Thoracic aorta (tissue), 2 donors: ENCODE measurements around the gene TNFRSF6B. TPM values are rescaled to one million over a fixed set of nuclear protein-coding genes. Genes with fewer than 3 reads are reported as not detected.

Source experiments
- ATAC-seq: fragments of 150-250 bp; one replicate; pipeline ENCODE4 v1.8.0; 2017; ENCODE audit warnings: low read depth; ENCODE audit not compliant: insufficient number of reproducible peaks, low FRiP score
- DNase-seq: peaks from one replicate; pipeline ENCODE4 v3.0.0-alpha.2; 2020; ENCODE audit warnings: low spot score
- H3K27ac ChIP-seq, 2 donors: fragments of 200-600 bp; sonication (generic); 1 replicate in 1 of 2; 2 replicates in 1 of 2; pipeline ENCODE4 v1.5.1; 2016; ENCODE audit warnings: mild to moderate bottlenecking in 2 of 2, moderate library complexity in 2 of 2
- H3K27me3 ChIP-seq: fragments of 200-600 bp; sonication (generic); replicated peaks from 2 replicates; pipeline ENCODE4 v1.6.0; 2016; ENCODE audit warnings: mild to moderate bottlenecking; ENCODE audit not compliant: insufficient read depth
- H3K36me3 ChIP-seq: fragments of 200-600 bp; sonication (generic); one replicate; pipeline ENCODE4 v1.5.1; 2016
- H3K4me1 ChIP-seq, 2 donors: fragments of 200-600 bp; sonication (generic); 1 replicate in 1 of 2; 2 replicates in 1 of 2; pipeline versions ENCODE4 v1.5.1 to v1.6.0; 2016; ENCODE audit warnings: low read depth in 2 of 2, mild to moderate bottlenecking in 1 of 2; ENCODE audit not compliant: control insufficient read depth in 1 of 2
- H3K4me3 ChIP-seq: fragments of 200-600 bp; sonication (generic); 2 replicates; pipeline ENCODE4 v1.5.1; 2016; ENCODE audit warnings: mild to moderate bottlenecking
- H3K9me3 ChIP-seq: fragments of 200-600 bp; sonication (generic); 2 replicates; pipeline ENCODE4 v1.5.1; 2016
- CTCF ChIP-seq: fragments of 200-600 bp; sonication (generic); IDR thresholded peaks from one replicate; pipeline ENCODE4 v1.5.1; 2019; ENCODE audit warnings: antibody characterized with exemption
- total RNA-seq, 2 donors: library from RNA; depleted of rRNA; stranded (reverse); fragments of >200 nt; gene quantifications; one replicate each; pipeline versions ENCODE4 v1.1.0 to v1.2.3, GENCODE V29; 2016

Gene TNFRSF6B
- total RNA-seq, 2 donors from 2014 or later = 32.9 to 98.9 TPM

- DNase-seq (no peak), ATAC-seq (no peak)
- TF ChIP-seq CTCF = no peak
Measured at GRCh38 chr20:63734946-63735858, 38.8 kb downstream of the TNFRSF6B start.

GRCh38 chr20:63735859-63736718 is 39.6 kb downstream of the TNFRSF6B start, which contains the start of gene LIME1:
TSS of gene LIME1 (plus strand) at chr20:63736664. CDS start at chr20:63737550, 886 bp downstream.
- ATAC-seq (no peak), DNase-seq (no peak)
- Histone ChIP-seq H3K9me3 (no peaks in the 10 kb centered on the region), H3K36me3 (peaks cover 29% of the 10 kb centered on the region), H3K4me1 (peaks cover 9 to 15% of the 10 kb centered on the region in 2 donors), H3K4me3 (peak within 1 kb of the TSS; percentile 44), H3K27me3 (no peaks in the 10 kb centered on the region), H3K27ac (no peak within 1 kb of the TSS)
- no peak for TF ChIP-seq CTCF

More at GRCh38 chr20:63734946-63735858, 38.8 kb downstream of the TNFRSF6B start:
- Histone ChIP-seq H3K36me3 (peaks cover 29% of the 10 kb centered on the region), H3K9me3 (no peaks in the 10 kb centered on the region), H3K27me3 (no peaks in the 10 kb centered on the region), H3K4me3 (no peak overlapping the region), H3K4me1 (peaks cover 8 to 12% of the 10 kb centered on the region in 2 donors), H3K27ac (no peak overlapping the region)

- Histone ChIP-seq H3K27me3 (no peaks in the 10 kb centered on the region), H3K4me3 (peak overlapping the region; percentile 44), H3K27ac (no peak overlapping the region), H3K36me3 (peaks cover 37% of the 10 kb centered on the region), H3K9me3 (no peaks in the 10 kb centered on the region), H3K4me1 (peaks cover 17 to 24% of the 10 kb centered on the region in 2 donors)
- DNase-seq = no peak
- no peak for TF ChIP-seq CTCF
- no peak for ATAC-seq
Measured at GRCh38 chr20:63736893-63737694, 40.6 kb downstream of the TNFRSF6B start.

GRCh38 chr20:63737695-63737944 is 41.2 kb downstream of the TNFRSF6B start:
- no peaks in the 10 kb centered on the region for H3K9me3 ChIP-seq
- peaks cover 39% of the 10 kb centered on the region for H3K36me3 ChIP-seq
- no peak for TF ChIP-seq CTCF
- peak overlapping the region; percentile 44 for H3K4me3 ChIP-seq
- no peaks in the 10 kb centered on the region for H3K27me3 ChIP-seq
- DNase-seq = no peak
- no peak overlapping the region for H3K27ac ChIP-seq
- no peak for ATAC-seq
- H3K4me1 ChIP-seq = peaks cover 17 to 24% of the 10 kb centered on the region in 2 donors
